ENCODE measurements around the gene FTHL17.

The FTHL17 gene

GRCh38 chrX:31071725-31072124 lies at the start of gene FTHL17:
TSS of gene FTHL17 (minus strand) at chrX:31072041. CDS start at chrX:31071953, 88 bp downstream.
- no peak for DNase-seq

DNA sequence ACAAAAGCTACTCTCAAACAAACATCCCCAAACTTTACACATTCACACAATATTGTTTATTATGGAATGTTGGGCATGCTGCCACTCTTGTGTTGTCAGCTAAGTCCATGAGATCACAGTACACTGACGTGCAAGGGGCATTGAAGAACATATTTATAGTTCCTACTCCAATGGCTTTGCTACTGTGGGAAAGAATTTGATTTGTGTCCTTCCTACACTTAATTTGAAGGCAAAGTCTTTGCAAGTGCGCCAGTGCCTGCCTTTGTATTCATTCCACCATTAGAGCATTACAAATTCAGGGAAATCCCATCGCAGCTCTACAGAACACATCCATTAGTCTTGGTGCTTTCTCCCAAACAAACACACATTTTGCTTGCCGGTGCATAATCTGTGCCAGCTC lies 45.4 kb upstream of the FTHL17 start:
- DNase-seq, result no peak

DNA sequence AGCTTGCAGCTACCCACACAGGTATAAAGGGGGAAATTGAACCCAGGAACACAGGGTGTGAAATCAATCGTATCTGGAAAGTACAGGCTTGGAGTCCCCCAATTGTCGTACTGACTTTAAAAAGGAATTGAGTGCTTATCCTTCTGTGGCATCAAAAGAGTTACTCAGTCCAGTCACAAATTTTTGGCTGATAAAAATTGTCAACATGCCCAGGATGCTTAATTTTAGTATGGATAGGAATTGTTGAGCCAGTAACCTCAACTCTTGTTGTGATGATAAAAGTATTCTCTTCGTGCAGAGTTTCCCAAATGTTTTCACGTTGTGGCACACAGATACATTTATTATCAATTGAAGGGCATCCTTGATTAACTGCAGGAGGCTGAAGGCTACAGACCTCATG lies 43.6 kb upstream of the FTHL17 start:
- no peak for DNase-seq

- no peak for DNase-seq
These were observed 43.0 kb upstream of the FTHL17 start for GRCh38 chrX:31114858-31115257.

- DNase-seq, result no peak
These were observed 40.6 kb upstream of the FTHL17 start for GRCh38 chrX:31112226-31112999.

DNA sequence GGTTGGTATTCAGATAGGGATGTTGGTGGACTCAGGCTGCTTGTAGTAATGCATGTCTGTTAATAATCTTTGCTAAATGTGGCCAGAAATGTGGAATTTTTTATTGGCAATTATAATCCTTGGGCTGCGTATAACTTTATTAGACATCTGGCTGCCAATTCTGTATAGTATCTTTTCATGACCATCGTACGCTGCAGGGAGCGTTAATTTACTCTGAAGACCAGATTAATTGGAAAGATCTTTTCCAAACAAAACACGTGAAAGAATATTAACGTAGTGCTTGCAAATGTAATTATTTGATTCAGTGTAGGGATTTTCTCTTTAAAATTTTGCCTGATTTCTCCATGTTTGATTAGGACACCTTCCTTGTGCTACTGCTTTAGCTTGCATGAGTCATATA lies 38.8 kb upstream of the FTHL17 start:
- no peak for DNase-seq

GRCh38 chrX:31099536-31100090 lies 27.8 kb upstream of the FTHL17 start:
- no peak for DNase-seq

GRCh38 chrX:31098079-31098478 lies 26.2 kb upstream of the FTHL17 start:
- no peak for DNase-seq

GRCh38 chrX:31093639-31093975 lies 21.8 kb upstream of the FTHL17 start:
- no peak for DNase-seq

DNA sequence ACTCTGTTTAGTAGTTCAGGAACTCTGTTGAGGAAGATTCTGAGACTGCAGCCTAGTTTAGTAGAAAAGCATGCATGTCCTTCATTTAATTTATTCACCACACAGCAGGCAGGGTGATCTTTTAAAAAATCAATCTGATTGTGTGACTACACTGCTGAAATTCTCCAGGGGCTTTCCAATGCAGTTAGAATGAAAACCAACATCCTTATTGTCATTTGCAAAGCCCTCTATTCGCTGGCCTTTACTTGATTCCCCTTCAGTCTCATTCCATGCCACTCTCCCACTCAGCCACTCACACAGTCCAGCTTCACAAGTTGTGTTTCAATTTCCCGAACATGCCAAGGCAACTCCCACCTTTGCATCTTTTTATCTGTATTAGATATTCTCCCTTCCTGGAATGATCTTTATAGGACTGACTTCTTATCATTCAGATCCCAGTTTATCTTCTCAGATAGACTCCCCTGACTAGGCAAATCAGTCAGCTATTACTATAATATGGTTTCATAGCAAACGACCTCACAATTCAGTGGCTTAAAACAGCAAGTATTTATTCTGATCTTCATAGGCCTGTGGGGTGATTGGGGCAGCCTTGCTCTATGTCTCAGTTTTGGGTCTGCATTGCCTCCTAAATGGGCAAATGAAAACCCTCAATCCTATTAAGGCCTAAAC lies 21.3 kb upstream of the FTHL17 start:
- no peak for DNase-seq

GRCh38 chrX:31092476-31092875 lies 20.6 kb upstream of the FTHL17 start:
- DNase-seq, result no peak

DNA sequence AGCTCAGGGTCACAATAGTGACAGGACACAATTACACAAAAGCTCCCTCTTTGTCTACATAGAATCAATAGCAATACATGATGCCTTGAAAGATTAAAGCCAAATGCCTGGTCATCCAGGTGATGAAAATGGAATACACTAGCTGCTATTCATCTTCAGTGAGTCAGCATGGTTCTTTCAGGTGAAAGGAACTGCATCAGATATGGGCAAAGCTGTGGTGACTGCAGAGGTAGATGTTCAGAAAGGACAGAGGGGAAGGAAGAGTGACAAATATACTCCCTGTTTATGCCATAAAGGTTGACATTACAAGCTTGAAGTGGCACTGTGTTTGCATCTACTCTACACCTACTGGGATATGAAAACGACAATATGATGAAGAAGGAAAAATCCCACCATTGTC lies 20.0 kb upstream of the FTHL17 start:
- no peak for DNase-seq

- DNase-seq, result no peak
These were observed 2.7 kb upstream of the FTHL17 start for GRCh38 chrX:31074522-31074921.

DNA sequence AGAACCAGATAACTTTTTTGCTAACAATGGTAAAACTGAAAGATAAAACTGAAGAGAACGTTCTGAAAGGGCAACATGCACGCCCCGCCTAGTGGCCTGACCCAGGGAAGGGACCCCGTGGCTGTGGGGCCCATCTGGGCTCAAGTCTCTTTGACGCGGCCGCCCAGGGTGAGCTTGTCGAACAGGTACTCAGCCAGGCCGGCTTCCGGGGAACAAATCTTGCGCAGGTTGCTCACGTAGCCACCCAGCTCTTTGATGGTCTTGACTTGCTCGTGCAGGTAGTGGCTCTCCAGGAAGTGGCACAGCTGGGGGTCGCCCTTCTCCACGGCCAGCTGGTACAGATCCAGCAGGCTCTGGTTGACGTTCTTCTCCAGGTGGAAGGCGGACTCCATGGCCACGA lies 579 bp downstream of the FTHL17 start:
- no peak for DNase-seq

DNA sequence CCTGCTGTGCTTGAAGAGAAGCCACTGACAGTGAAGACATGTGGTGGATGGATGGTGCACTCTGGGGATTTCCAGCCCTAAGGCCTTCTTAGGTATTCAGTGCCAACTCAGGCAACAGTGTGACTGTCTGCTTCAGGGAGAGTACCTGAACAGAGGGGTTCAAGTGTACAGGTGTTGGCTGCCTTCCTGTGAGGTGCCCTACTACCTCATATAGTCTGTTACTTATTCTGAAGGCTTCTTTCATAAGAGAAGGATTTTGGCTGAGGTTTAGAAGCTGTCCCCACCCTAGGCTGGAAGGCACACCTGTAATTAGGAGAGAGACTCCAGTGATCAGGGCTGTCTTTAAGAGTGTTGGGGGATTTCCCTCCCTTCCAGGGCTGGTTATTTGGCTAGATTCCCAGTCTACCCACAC lies 1.8 kb downstream of the FTHL17 start:
- peak; percentile 2 for DNase-seq

DNA sequence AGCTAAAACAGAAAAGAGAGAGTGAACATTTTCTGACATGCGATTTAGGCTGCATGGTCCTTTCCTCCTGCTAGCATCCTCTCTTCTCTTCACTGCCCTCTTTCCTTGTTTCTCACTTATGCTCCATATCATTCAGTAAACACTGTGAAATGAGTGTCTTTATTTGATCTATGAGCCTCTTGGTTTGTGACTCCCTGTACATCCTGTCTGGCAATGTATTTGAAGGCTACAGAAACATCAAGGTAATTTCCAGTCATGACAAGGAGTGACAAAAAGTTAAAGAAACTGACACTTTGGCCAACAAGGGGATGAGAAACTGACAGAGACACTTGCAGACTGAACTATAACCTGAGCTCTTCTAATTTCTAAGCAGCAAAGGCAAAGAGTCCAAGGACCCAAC lies 8.7 kb downstream of the FTHL17 start:
- DNase-seq, result no peak

DNA sequence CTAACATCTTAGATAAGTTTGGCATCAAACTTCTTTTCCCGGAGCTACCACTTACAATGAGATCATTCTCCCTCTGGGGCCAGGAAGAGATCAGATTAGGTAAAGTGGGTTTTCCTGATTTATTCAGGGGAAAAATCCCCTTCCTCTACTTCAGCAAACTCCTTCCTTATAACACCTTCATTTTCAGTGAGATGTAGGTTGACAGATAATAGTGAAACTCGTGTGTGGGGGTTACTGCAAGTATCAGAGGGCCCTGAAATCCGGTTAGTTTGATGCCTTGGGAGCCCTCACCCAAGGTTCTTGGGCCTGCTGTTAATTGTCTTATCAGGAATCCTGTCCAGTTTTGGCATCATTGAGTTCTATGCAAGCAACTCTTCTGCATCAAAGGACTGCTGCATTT lies 10.8 kb downstream of the FTHL17 start:
- DNase-seq, result no peak

- no peak for DNase-seq
These were observed 11.8 kb downstream of the FTHL17 start for GRCh38 chrX:31060016-31060415.

DNA sequence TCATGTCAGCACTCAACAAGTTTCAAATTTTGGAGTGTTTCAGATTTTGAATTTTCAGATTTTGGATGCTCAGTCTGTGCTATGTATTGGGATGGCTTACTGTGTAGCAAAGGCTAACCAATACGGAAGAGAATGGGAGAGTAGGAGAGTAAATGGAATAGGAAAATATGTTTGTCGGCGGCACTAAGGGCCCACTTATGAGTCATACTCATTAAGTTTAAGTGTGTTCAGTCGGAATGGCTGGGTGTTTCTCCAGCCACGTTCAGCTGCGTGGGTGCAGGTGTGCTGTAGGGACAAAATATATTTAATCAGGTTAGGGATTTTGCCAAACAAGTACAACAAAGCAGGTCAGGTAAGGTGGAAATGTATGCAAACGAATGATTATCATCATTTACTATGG lies 13.6 kb downstream of the FTHL17 start:
- no peak for DNase-seq

GRCh38 chrX:31057691-31058090 lies 14.2 kb downstream of the FTHL17 start:
- no peak for DNase-seq

GRCh38 chrX:31057291-31057690 lies 14.6 kb downstream of the FTHL17 start:
- no peak for DNase-seq

GRCh38 chrX:31053621-31054020 lies 18.2 kb downstream of the FTHL17 start:
- DNase-seq, result no peak

DNA sequence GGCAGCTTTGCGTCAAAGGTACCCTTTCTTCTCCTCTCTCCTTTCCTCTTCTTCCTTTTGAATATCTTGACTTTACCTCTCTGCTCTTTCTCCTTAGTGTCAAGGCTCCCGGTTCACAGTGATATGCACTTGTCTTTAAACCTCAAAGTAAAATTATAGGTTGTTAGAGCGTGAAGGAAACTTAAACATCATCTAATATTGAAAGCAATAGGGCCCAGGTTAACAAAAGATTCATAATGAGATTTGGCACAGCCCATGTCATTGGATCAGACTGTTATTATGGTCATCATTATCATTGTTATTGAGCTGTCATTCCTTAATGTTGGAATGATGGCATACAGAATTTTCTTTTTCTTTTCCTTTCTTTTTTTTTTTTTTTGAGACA lies 32.5 kb downstream of the FTHL17 start:
- no peak for DNase-seq

- peak; percentile 65 for DNase-seq
These were observed 33.1 kb downstream of the FTHL17 start for GRCh38 chrX:31038575-31039326.

All from eye (tissue), 1 donor.